PC-3 (cell line): ENCODE data around the gene SLAMF6.

Source experiments
- EZH2 ChIP-seq: fragments of 300-600 bp; sonication (generic); IDR thresholded peaks from one replicate; pipeline ENCODE4 v1.6.1; 2017; ENCODE audit warnings: antibody characterized with exemption, mild to moderate bottlenecking, low read length; ENCODE audit not compliant: unreplicated experiment
- EZH2phosphoT487 ChIP-seq: fragments of 300-600 bp; sonication (generic); IDR thresholded peaks from 2 replicates; pipeline ENCODE4 v1.6.1; 2018; ENCODE audit warnings: mild to moderate bottlenecking, antibody characterized with exemption, low read length, borderline replicate concordance
- TF ChIP-seq, protein P1 (sequence below): fragments of 300-600 bp; sonication (generic); conservative IDR thresholded peaks from 2 replicates; pipeline ENCODE4 v1.5.1; 2017; ENCODE audit warnings: antibody characterized with exemption, low read depth, mild to moderate bottlenecking, low read length

GRCh38 chr1:160539684-160539989 lies 16.6 kb upstream of the SLAMF6 start:
- TF ChIP-seq, protein P1, sequence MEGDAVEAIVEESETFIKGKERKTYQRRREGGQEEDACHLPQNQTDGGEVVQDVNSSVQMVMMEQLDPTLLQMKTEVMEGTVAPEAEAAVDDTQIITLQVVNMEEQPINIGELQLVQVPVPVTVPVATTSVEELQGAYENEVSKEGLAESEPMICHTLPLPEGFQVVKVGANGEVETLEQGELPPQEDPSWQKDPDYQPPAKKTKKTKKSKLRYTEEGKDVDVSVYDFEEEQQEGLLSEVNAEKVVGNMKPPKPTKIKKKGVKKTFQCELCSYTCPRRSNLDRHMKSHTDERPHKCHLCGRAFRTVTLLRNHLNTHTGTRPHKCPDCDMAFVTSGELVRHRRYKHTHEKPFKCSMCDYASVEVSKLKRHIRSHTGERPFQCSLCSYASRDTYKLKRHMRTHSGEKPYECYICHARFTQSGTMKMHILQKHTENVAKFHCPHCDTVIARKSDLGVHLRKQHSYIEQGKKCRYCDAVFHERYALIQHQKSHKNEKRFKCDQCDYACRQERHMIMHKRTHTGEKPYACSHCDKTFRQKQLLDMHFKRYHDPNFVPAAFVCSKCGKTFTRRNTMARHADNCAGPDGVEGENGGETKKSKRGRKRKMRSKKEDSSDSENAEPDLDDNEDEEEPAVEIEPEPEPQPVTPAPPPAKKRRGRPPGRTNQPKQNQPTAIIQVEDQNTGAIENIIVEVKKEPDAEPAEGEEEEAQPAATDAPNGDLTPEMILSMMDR, result no peak
- TF ChIP-seq EZH2 (no peak), EZH2phosphoT487 (no peak)
